ENCODE measurements around the gene ZFYVE16.
"Not testable (repeated sequence)": the region's sequence is repeated elsewhere in the genome, so short reads cannot be mapped to it uniquely, and the experiment has no call there.

ZFYVE16 gene

GRCh38 chr5:80409367-80409966 lies 1.6 kb downstream of the ZFYVE16 start:
- in situ Hi-C loops (cut with MboI; ENCODE audit: low sequenced_read_pairs), result no loop called here

- in situ Hi-C loops (cut with MboI; ENCODE audit: low sequenced_read_pairs), result no loop called here
Measured at GRCh38 chr5:80411589-80412219, 3.8 kb downstream of the ZFYVE16 start.

- in situ Hi-C loops (cut with MboI; ENCODE audit: low sequenced_read_pairs), result no loop called here
Measured at GRCh38 chr5:80414113-80414512, 6.2 kb downstream of the ZFYVE16 start.

- in situ Hi-C loops (cut with MboI; ENCODE audit: low sequenced_read_pairs), result no loop called here
Measured at GRCh38 chr5:80417973-80418372, 10.1 kb downstream of the ZFYVE16 start.

GRCh38 chr5:80424365-80424764 lies 16.5 kb downstream of the ZFYVE16 start:
- in situ Hi-C loops (cut with MboI; ENCODE audit: low sequenced_read_pairs), result not testable (repeated sequence)

- in situ Hi-C loops (cut with MboI; ENCODE audit: low sequenced_read_pairs), result no loop called here
Measured at GRCh38 chr5:80435476-80435875, 27.6 kb downstream of the ZFYVE16 start.

GRCh38 chr5:80437326-80437725 lies 29.5 kb downstream of the ZFYVE16 start:
- in situ Hi-C loops (cut with MboI; ENCODE audit: low sequenced_read_pairs), result no loop called here

- in situ Hi-C loops (cut with MboI; ENCODE audit: low sequenced_read_pairs), result no loop called here
Measured at GRCh38 chr5:80438739-80439138, 30.9 kb downstream of the ZFYVE16 start.

GRCh38 chr5:80439213-80439612 lies 31.3 kb downstream of the ZFYVE16 start:
- in situ Hi-C loops (cut with MboI; ENCODE audit: low sequenced_read_pairs), result no loop called here

- in situ Hi-C loops (cut with MboI; ENCODE audit: low sequenced_read_pairs), result no loop called here
Measured at GRCh38 chr5:80442742-80443141, 34.9 kb downstream of the ZFYVE16 start.

- in situ Hi-C loops (cut with MboI; ENCODE audit: low sequenced_read_pairs), result no loop called here
Measured at GRCh38 chr5:80453366-80453765, 45.5 kb downstream of the ZFYVE16 start.

GRCh38 chr5:80463269-80463668 lies 55.4 kb downstream of the ZFYVE16 start:
- in situ Hi-C loops (cut with MboI; ENCODE audit: low sequenced_read_pairs), result no loop called here

GRCh38 chr5:80466669-80467485 lies 59.0 kb downstream of the ZFYVE16 start:
- in situ Hi-C loops (cut with MboI; ENCODE audit: low sequenced_read_pairs), result no loop called here

- in situ Hi-C loops (cut with MboI; ENCODE audit: low sequenced_read_pairs), result no loop called here
Measured at GRCh38 chr5:80468131-80468530, 60.3 kb downstream of the ZFYVE16 start.

GRCh38 chr5:80470631-80471030 lies 62.8 kb downstream of the ZFYVE16 start:
- in situ Hi-C loops (cut with MboI; ENCODE audit: low sequenced_read_pairs), result not testable (repeated sequence)

GRCh38 chr5:80474929-80475328 lies 67.1 kb downstream of the ZFYVE16 start:
- in situ Hi-C loops (cut with MboI; ENCODE audit: low sequenced_read_pairs), result no loop called here

GRCh38 chr5:80479713-80480112 lies 71.8 kb downstream of the ZFYVE16 start:
- in situ Hi-C loops (cut with MboI; ENCODE audit: low sequenced_read_pairs), result no loop called here

- in situ Hi-C loops (cut with MboI; ENCODE audit: low sequenced_read_pairs), result no loop called here
Measured at GRCh38 chr5:80480354-80480753, 72.5 kb downstream of the ZFYVE16 start.

- in situ Hi-C loops (cut with MboI; ENCODE audit: low sequenced_read_pairs), result no loop called here
Measured at GRCh38 chr5:80481019-80481893, 73.4 kb downstream of the ZFYVE16 start.

- in situ Hi-C loops (cut with MboI; ENCODE audit: low sequenced_read_pairs), result no loop called here
Measured at GRCh38 chr5:80482578-80482977, 74.7 kb downstream of the ZFYVE16 start.

GRCh38 chr5:80483636-80484232 lies 75.9 kb downstream of the ZFYVE16 start:
- in situ Hi-C loops (cut with MboI; ENCODE audit: low sequenced_read_pairs), result no loop called here

Data from HL-60/S4 (cell line).